WTC11 (cell line): ENCODE results near the gene HMX3. TPM values are rescaled to one million over a fixed set of nuclear protein-coding genes. Genes with fewer than 3 reads are reported as not detected.

Experiments
- ATAC-seq: fragments of 200-7000 bp; cut with Tn5 transposase; 2 replicates; pipeline ENCODE4 v1.10.0; 2021; ENCODE audit warnings: mild to moderate bottlenecking, moderate library complexity
- CTCF ChIA-PET: fragments of 300-600 bp; sonication (Branson Sonifier 250); formaldehyde crosslinking; loops from one replicate; lab custom pipeline; 2021; ENCODE audit warnings: antibody characterized with exemption; lab: Charles Lee
- POLR2A ChIA-PET: fragments of 350-600 bp; sonication (Branson Sonifier 250); formaldehyde crosslinking; loops from one replicate; lab custom pipeline; 2021; ENCODE audit warnings: antibody characterized with exemption; lab: Charles Lee
- DNase-seq: peaks from one replicate; pipeline ENCODE4 v3.0.0; 2021; ENCODE audit warnings: low spot score
- H3K27ac Mint-ChIP-seq: 2 replicates; pipeline ENCODE4 v1.8.0; 2021; ENCODE audit warnings: mixed read lengths
- H3K27me3 Mint-ChIP-seq: 2 replicates; pipeline ENCODE4 v1.8.0; 2021; ENCODE audit warnings: low read depth, mild to moderate bottlenecking, moderate library complexity, mixed read lengths
- H3K36me3 Mint-ChIP-seq: 2 replicates; pipeline ENCODE4 v1.8.0; 2021; ENCODE audit warnings: mixed read lengths
- H3K4me1 Mint-ChIP-seq: 2 replicates; pipeline ENCODE4 v1.8.0; 2022; ENCODE audit warnings: mixed read lengths
- H3K4me3 Mint-ChIP-seq: 2 replicates; pipeline ENCODE4 v1.8.0; 2021; ENCODE audit warnings: mild to moderate bottlenecking, moderate library complexity, mixed read lengths
- H3K9me3 Mint-ChIP-seq: 2 replicates; pipeline ENCODE4 v1.8.0; 2021; ENCODE audit warnings: mixed read lengths
- ATF3 ChIP-seq: sonication (generic); formaldehyde crosslinking; conservative IDR thresholded peaks from 2 replicates; pipeline ENCODE4 v1.8.1; 2022; ENCODE audit warnings: mild to moderate bottlenecking, missing genetic modification reagents
- CBFB ChIP-seq: sonication (generic); formaldehyde crosslinking; IDR thresholded peaks from 2 replicates; pipeline ENCODE4 v1.8.1; 2022; ENCODE audit warnings: mild to moderate bottlenecking, low read depth, missing genetic modification reagents
- CTCF ChIP-seq: fragments of 200-600 bp; IDR thresholded peaks from 2 replicates; pipeline ENCODE4 v1.8.0; 2022; ENCODE audit warnings: antibody characterized with exemption
- ELF4 ChIP-seq: sonication (generic); formaldehyde crosslinking; IDR thresholded peaks from 2 replicates; pipeline ENCODE4 v1.8.1; 2022; ENCODE audit warnings: low read depth, mild to moderate bottlenecking, moderate library complexity, missing genetic modification reagents
- FOXP1 ChIP-seq: sonication (generic); formaldehyde crosslinking; IDR thresholded peaks from 2 replicates; pipeline ENCODE4 v1.8.0; 2022; ENCODE audit warnings: missing genetic modification reagents, mild to moderate bottlenecking, moderate library complexity, borderline replicate concordance
- GTF2I ChIP-seq: fragments of 250-450 bp; sonication (Bioruptor Pico); conservative IDR thresholded peaks from 2 replicates; pipeline ENCODE4 v1.4.0; 2021; ENCODE audit warnings: mild to moderate bottlenecking
- JAZF1 ChIP-seq: fragments of 250-450 bp; sonication (Bioruptor Pico); IDR thresholded peaks from 2 replicates; pipeline ENCODE4 v1.9.0; 2021; ENCODE audit warnings: moderate library complexity, mild to moderate bottlenecking, inconsistent platforms
- NFATC4 ChIP-seq: fragments of 250-450 bp; sonication (Bioruptor Pico); IDR thresholded peaks from 2 replicates; pipeline ENCODE4 v1.9.0; 2021; ENCODE audit warnings: mild to moderate bottlenecking
- NFYB ChIP-seq: sonication (generic); formaldehyde crosslinking; conservative IDR thresholded peaks from 2 replicates; pipeline ENCODE4 v1.8.0; 2022; ENCODE audit warnings: low read depth, missing genetic modification reagents
- SMAD3 ChIP-seq: sonication (generic); formaldehyde crosslinking; IDR thresholded peaks from 2 replicates; pipeline ENCODE4 v1.8.0; 2022; ENCODE audit warnings: missing genetic modification reagents, mild to moderate bottlenecking, borderline replicate concordance
- SP1 ChIP-seq: sonication (generic); formaldehyde crosslinking; conservative IDR thresholded peaks from 2 replicates; pipeline ENCODE4 v1.8.1; 2022; ENCODE audit warnings: missing genetic modification reagents
- TP53 ChIP-seq: sonication (generic); formaldehyde crosslinking; IDR thresholded peaks from 2 replicates; pipeline ENCODE4 v1.8.1; 2023; ENCODE audit warnings: mild to moderate bottlenecking, missing genetic modification reagents
- ZBTB43 ChIP-seq: sonication (generic); formaldehyde crosslinking; IDR thresholded peaks from 2 replicates; pipeline ENCODE4 v1.8.1; 2023; ENCODE audit warnings: mild to moderate bottlenecking, missing genetic modification reagents
- ZNF138 ChIP-seq: sonication (generic); formaldehyde crosslinking; conservative IDR thresholded peaks from 2 replicates; pipeline ENCODE4 v1.8.1; 2022; ENCODE audit warnings: mild to moderate bottlenecking, moderate library complexity, missing genetic modification reagents
- ZNF232 ChIP-seq: sonication (generic); formaldehyde crosslinking; IDR thresholded peaks from 2 replicates; pipeline ENCODE4 v1.8.0; 2022; ENCODE audit warnings: mild to moderate bottlenecking, missing genetic modification reagents
- ZNF281 ChIP-seq: sonication (generic); formaldehyde crosslinking; IDR thresholded peaks from 2 replicates; pipeline ENCODE4 v1.8.0; 2023; ENCODE audit warnings: mild to moderate bottlenecking, missing genetic modification reagents
- ZNF423 ChIP-seq: fragments of 250-450 bp; sonication (Bioruptor Pico); IDR thresholded peaks from 2 replicates; pipeline ENCODE4 v2.1.2; 2022; ENCODE audit warnings: mild to moderate bottlenecking, moderate library complexity
- ZNF532 ChIP-seq: fragments of 250-450 bp; sonication (Bioruptor Pico); IDR thresholded peaks from 2 replicates; pipeline ENCODE4 v1.9.0; 2021; ENCODE audit warnings: mild to moderate bottlenecking, borderline replicate concordance
- total RNA-seq: library from RNA; stranded (reverse); gene quantifications from 3 replicates; pipeline ENCODE4 v1.2.3, GENCODE V29; 2021

The HMX3 gene
- total RNA-seq, 1 experiment from 2014 or later, result not detected

- Mint-ChIP-seq H3K9me3 (no peaks in the 10 kb centered on the region), H3K27ac (no peak overlapping the region), H3K27me3 (peaks cover 97% of the 10 kb centered on the region), H3K4me3 (peak overlapping the region; percentile 75), H3K4me1 (peaks cover 41% of the 10 kb centered on the region), H3K36me3 (no peaks in the 10 kb centered on the region)
- ATAC-seq (no peak), DNase-seq (peak; percentile 54)
- CTCF ChIA-PET, result interaction anchor here (0.8 to 2.9 kb wide), 8 partner anchors 10 to 424 kb away, joined by 3 to 36 read pairs (median 11); partner anchors contain the start of gene BUB3
- POLR2A ChIA-PET, result interaction anchor here (1.0 to 1.8 kb wide), 2 partner anchors 16 to 19 kb away, joined by 4 to 6 read pairs; partner anchors contain the start of gene BUB3
- TF ChIP-seq ZNF232 (CRISPR knock-in tag) (no peak), NFYB (CRISPR knock-in tag) (no peak), ZBTB43 (0 out of 2 replicates have a peak, but pooled peaks have one; percentile 27), GTF2I (CRISPR knock-in tag) (no peak), ATF3 (CRISPR knock-in tag) (no peak), CTCF (no peak), ZNF423 (CRISPR knock-in tag) (peak; percentile 43; the same call in 1 of the 2 replicates), SP1 (CRISPR knock-in tag) (peak; percentile 42; the same call in 1 of the 2 replicates)
Measured at GRCh38 chr10:123134915-123135414, 805 bp upstream of the HMX3 start.

- H3K36me3 Mint-ChIP-seq, result no peaks in the 10 kb centered on the region
- CTCF ChIA-PET, result interaction anchor here (1.1 to 1.2 kb wide), 2 partner anchors 15 to 18 kb away, joined by 5 read pairs; partner anchors contain the start of gene BUB3
- peaks cover 49% of the 10 kb centered on the region for H3K4me1 Mint-ChIP-seq
- TF ChIP-seq ZNF138 (CRISPR knock-in tag) (no peak), SMAD3 (CRISPR knock-in tag) (no peak), CBFB (CRISPR knock-in tag) (no peak), TP53 (CRISPR knock-in tag) (no peak), NFATC4 (CRISPR knock-in tag) (no peak), GTF2I (CRISPR knock-in tag) (no peak), ELF4 (CRISPR knock-in tag) (no peak), ZNF532 (CRISPR knock-in tag) (no peak), JAZF1 (CRISPR knock-in tag) (no peak), ZNF281 (CRISPR knock-in tag) (no peak), ATF3 (CRISPR knock-in tag) (no peak), FOXP1 (CRISPR knock-in tag) (no peak)
- ATAC-seq, result no peak
- H3K27me3 Mint-ChIP-seq, result peaks cover 97% of the 10 kb centered on the region
- POLR2A ChIA-PET, result interaction anchor here (0.7 to 1.8 kb wide), 3 partner anchors 13 to 1226 kb away, joined by 3 to 4 read pairs (median 3); no protein-coding TSS in a partner anchor
- no peak overlapping the region for H3K27ac Mint-ChIP-seq
- peak overlapping the region; percentile 80 for H3K4me3 Mint-ChIP-seq
- no peaks in the 10 kb centered on the region for H3K9me3 Mint-ChIP-seq
- peak; percentile 51 for DNase-seq
Measured at GRCh38 chr10:123136221-123136805, 543 bp downstream of the HMX3 start.
